Pancreas (tissue), 10 donors: ENCODE results near the gene MRPS12. TPM values are rescaled to one million over a fixed set of nuclear protein-coding genes. Genes with fewer than 3 reads are reported as not detected.

Experiments
- ATAC-seq, 4 donors: fragments of 200-7000 bp; cut with Tn5 transposase; one replicate each; pipeline versions ENCODE4 v1.8.0 to v1.9.1; 2020; ENCODE audit warnings: mild to moderate bottlenecking in 4 of 4, moderate library complexity in 4 of 4
- DNase-seq, 6 donors: peaks; one replicate each; pipeline ENCODE4 v3.0.0-alpha.2; 2020
- FAIRE-seq: peaks from 2 replicates; lab custom pipeline; 2012; peaks lifted over from hg19 to GRCh38; lab: Jason Lieb, UNC
- H3K27ac ChIP-seq, 4 donors: fragments of 200-600 bp; sonication (generic); 1 replicate in 3 of 4; 2 replicates in 1 of 4; pipeline versions ENCODE4 v1.5.0 to v1.8.0; 2020
- H3K27me3 ChIP-seq, 4 donors: fragments of 200-600 bp; one replicate each; pipeline ENCODE4 v1.8.0; 2021
- H3K36me3 ChIP-seq, 3 donors: fragments of 200-600 bp; sonication (generic) in 1 of 3; one replicate each; pipeline versions ENCODE4 v1.5.0 to v1.8.0; 2020 to 2021
- H3K4me1 ChIP-seq, 3 donors: fragments of 200-600 bp; one replicate each; pipeline ENCODE4 v1.8.0; 2021
- H3K4me3 ChIP-seq, 4 donors: fragments of 200-600 bp; sonication (generic) in 2 of 4; one replicate each; pipeline versions ENCODE4 v1.5.0 to v1.8.0; 2020 to 2021
- H3K9me3 ChIP-seq, 4 donors: fragments of 200-600 bp; one replicate each; pipeline ENCODE4 v1.8.0; 2021
- WGBS, 2 donors: extraction: QIAGEN DNeasy Blood & Tissue Kit; methylation state at CpG; one replicate each; pipeline ENCODE4 v1.1.7; 2013; 5-methylcytosine and 5-hydroxymethylcytosine counted together
- intact Hi-C, 3 donors: fragments of 100-400 bp; cut with DNase I; formaldehyde crosslinking; loops; one replicate each; pipeline versions ENCODE4 v1.11.1 to v1.14.2; 2022
- polyA plus RNA-seq, 2 donors: library from polyadenylated mRNA; stranded (reverse); fragments of 200-250 nt; gene quantifications; one replicate each; pipeline ENCODE4 v1.2.3, GENCODE V29; 2013
- total RNA-seq, 6 donors: library from RNA; stranded (reverse); fragmentation: NEBNext Ultra II Directional in 4 of 6; extraction: Animal tissue kit (Norgen Biotek cat#: 25700) in 4 of 6; gene quantifications; one replicate each; pipeline versions ENCODE4 v1.2.1 to v1.2.4, GENCODE V29; 2021 to 2023
- TF ChIP-seq, protein P1 (sequence below), 4 donors: fragments of 200-600 bp; sonication (generic) in 3 of 4; IDR thresholded peaks; one replicate each; pipeline versions ENCODE4 v1.5.0 to v1.8.0; 2021; ENCODE audit warnings: antibody characterized with exemption in 4 of 4
- donor health status: healthy with polysubstance abuse.
- donor health status: DM: no; HTN: no; CAD: no; lungs with moderate emphysema.
- donor health status: DM: no; HTN: no; CAD: no.
- donor health status: control.
- donor health status: control.
- donor health status: Bipolar disorder and iron deficiency.
- donor health status: DM: yes; HTN: yes; CAD: no.
- donor health status: DM: no; HTN: no; CAD: no.
- donor health status: DM: no; HTN: no; CAD: no.
- donor health status: DM: yes; HTN: yes; CAD: no.

The MRPS12 gene
- total and polyA plus RNA-seq, 8 donors: 9.8 to 19.5 (median 14.3) TPM

DNA sequence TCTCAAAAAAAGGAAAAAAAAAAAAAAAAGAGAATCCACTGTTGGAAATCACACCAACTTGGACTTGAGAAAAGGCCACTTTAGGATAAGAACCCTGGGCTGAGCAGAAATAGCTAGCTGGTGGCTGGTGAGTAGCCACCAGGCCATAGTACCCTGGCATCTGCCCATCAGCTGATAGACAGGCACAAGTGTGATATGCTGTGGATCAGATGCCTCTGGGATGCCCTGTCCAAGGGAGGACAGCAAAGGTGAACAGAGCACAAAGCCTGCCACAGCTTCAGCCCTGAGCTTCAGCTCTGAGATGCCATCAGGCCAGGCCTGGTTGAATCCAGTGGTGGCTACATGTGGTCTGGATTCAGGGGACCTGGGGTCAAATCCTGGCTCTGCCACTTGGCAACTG is 40.1 kb upstream of the MRPS12 start:
- H3K4me3 ChIP-seq: no peak overlapping the region
- intact Hi-C loops: no loop called here
- H3K9me3 ChIP-seq: no peaks in the 10 kb centered on the region
- no peaks in the 10 kb centered on the region for H3K27me3 ChIP-seq
- TF ChIP-seq, protein P1, sequence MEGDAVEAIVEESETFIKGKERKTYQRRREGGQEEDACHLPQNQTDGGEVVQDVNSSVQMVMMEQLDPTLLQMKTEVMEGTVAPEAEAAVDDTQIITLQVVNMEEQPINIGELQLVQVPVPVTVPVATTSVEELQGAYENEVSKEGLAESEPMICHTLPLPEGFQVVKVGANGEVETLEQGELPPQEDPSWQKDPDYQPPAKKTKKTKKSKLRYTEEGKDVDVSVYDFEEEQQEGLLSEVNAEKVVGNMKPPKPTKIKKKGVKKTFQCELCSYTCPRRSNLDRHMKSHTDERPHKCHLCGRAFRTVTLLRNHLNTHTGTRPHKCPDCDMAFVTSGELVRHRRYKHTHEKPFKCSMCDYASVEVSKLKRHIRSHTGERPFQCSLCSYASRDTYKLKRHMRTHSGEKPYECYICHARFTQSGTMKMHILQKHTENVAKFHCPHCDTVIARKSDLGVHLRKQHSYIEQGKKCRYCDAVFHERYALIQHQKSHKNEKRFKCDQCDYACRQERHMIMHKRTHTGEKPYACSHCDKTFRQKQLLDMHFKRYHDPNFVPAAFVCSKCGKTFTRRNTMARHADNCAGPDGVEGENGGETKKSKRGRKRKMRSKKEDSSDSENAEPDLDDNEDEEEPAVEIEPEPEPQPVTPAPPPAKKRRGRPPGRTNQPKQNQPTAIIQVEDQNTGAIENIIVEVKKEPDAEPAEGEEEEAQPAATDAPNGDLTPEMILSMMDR (IDR thresholded peaks at IDR 0.05): no peak
- H3K36me3 ChIP-seq: peaks cover 0 to 20% (median 0%) of the 10 kb centered on the region in 3 donors
- no peak for ATAC-seq
- H3K4me1 ChIP-seq: peaks cover 0 to 3% (median 0%) of the 10 kb centered on the region in 3 donors
- no peak for DNase-seq
- no peak overlapping the region for H3K27ac ChIP-seq
- no peak for FAIRE-seq

DNA sequence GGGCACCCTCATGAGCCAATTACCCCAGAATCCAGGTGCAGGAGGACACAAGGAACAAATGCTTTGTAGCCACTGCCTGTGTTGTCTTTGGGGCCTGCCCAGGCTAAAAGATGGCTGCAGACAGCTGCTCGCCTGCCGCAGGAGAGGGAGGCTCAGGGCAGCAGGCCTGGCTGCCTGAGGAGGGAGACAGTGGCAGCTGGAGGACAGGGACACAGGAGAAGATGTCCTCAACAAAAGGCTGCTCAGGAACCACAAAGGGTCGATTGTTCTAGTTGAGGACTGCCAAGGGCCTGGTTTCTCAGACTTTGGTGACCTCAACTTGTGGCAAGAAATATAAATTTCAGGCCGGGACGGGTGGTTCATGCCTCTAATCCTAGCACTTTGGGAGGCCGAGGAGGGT is 39.0 kb upstream of the MRPS12 start:
- no peaks in the 10 kb centered on the region for H3K4me1 ChIP-seq
- 83 to 84% methylated on average over 6 of the region's 6 CpGs for WGBS, 2 donors
- DNase-seq (no peak), ATAC-seq (no peak), FAIRE-seq (no peak)
- TF ChIP-seq, protein P1 (IDR thresholded peaks at IDR 0.05): no peak
- peaks cover 0 to 20% (median 0%) of the 10 kb centered on the region in 3 donors for H3K36me3 ChIP-seq
- no peaks in the 10 kb centered on the region for H3K9me3 ChIP-seq
- H3K4me3 ChIP-seq: no peak overlapping the region
- H3K27ac ChIP-seq: no peak overlapping the region
- intact Hi-C loops: no loop called here
- H3K27me3 ChIP-seq: no peaks in the 10 kb centered on the region

DNA sequence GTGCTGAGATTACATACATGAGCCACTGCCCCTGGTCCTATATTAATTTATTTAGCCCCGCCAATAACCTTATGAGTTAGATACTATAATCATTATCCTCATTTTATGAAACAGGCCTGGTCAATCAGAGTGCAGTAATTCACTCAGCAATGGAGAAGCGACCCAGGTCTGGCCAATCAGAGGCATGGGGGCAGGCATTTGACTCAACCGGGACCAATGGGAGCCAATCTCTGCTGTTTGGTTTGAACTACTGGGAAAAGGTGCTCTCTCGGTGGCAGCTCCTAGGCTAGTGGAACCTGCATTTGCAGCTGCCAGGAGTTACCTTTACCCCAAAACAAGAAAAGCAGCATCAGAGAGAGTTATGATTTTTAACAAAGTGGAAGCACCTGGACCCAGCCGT is 37.9 kb upstream of the MRPS12 start:
- no peak for ATAC-seq
- no peak for FAIRE-seq
- Histone ChIP-seq H3K4me3 (no peak overlapping the region), H3K27me3 (no peaks in the 10 kb centered on the region), H3K36me3 (peaks cover 0 to 20% (median 0%) of the 10 kb centered on the region in 3 donors), H3K9me3 (no peaks in the 10 kb centered on the region), H3K27ac (no peak overlapping the region), H3K4me1 (peaks cover 0 to under 1% (median 0%) of the 10 kb centered on the region in 3 donors)
- TF ChIP-seq, protein P1 (IDR thresholded peaks at IDR 0.05): no peak
- no peak for DNase-seq
- intact Hi-C loops: no loop called here
- 90% methylated on average over 5 of the region's 5 CpGs for WGBS, 2 donors

DNA sequence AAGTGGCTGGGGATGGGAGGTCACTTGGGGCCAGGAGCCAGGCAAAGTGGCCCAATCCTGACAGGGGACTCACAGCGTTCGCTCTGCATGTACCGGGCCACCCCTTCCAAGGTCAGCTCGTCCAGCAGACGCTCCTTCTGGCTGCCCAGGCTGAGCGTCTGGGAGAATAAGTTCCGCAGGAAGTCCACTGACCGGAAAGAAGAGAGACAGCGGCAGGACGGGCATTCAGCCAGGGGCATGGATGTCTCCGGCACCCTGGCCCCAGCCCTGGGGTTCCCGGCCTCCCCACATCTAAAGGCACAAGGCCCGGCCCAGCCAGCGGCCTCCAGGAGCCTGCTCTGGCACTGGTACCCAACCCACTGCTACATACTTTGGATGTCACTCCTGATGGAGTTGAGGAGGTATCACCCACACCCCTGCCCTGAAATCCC is 37.4 kb upstream of the MRPS12 start:
- no peaks in the 10 kb centered on the region for H3K9me3 ChIP-seq
- no peak for ATAC-seq
- TF ChIP-seq, protein P1 (IDR thresholded peaks at IDR 0.05): no peak
- no peaks in the 10 kb centered on the region for H3K27me3 ChIP-seq
- no peak for FAIRE-seq
- WGBS, 2 donors: 87 to 92% methylated on average over 14 of the region's 14 CpGs
- peaks cover 0 to 6% (median 0%) of the 10 kb centered on the region in 3 donors for H3K4me1 ChIP-seq
- intact Hi-C loops: no loop called here
- DNase-seq: no peak
- no peak overlapping the region for H3K27ac ChIP-seq
- H3K4me3 ChIP-seq: no peak overlapping the region
- H3K36me3 ChIP-seq: peaks cover 0 to 16% (median 0%) of the 10 kb centered on the region in 3 donors

DNA sequence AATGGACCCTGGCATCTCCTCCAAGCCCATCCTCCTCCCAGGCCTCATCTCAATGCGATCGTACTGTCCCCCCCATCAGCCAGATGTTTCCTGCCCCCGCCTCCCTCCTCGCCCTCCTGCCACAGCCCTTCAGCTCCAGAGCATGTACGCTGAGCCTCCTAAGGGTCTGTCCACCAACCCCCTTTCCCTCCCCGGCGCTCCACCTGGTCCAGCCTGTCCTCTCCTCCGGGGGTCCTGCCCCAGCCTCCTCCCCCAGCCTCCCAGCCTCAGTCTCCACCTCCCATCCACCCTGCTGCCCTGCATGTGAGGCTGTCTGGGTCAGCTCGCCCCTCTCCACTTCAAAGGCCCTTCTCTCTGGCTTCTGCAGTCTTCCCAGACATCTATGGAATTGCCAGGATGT is 35.8 kb upstream of the MRPS12 start:
- intact Hi-C loops: no loop called here
- TF ChIP-seq, protein P1 (IDR thresholded peaks at IDR 0.05): no peak
- FAIRE-seq: no peak
- DNase-seq: no peak
- no peak overlapping the region for H3K4me3 ChIP-seq
- peaks cover 0 to 11% (median 0%) of the 10 kb centered on the region in 3 donors for H3K4me1 ChIP-seq
- 77 to 88% methylated on average over 9 of the region's 9 CpGs for WGBS, 2 donors
- no peaks in the 10 kb centered on the region for H3K27me3 ChIP-seq
- no peaks in the 10 kb centered on the region for H3K9me3 ChIP-seq
- H3K36me3 ChIP-seq: peaks cover 0 to under 1% (median 0%) of the 10 kb centered on the region in 3 donors
- ATAC-seq: no peak
- no peak overlapping the region for H3K27ac ChIP-seq
